HepG2 (cell line): ENCODE measurements around the gene ZDHHC14. TPM values are rescaled to one million over a fixed set of nuclear protein-coding genes. Genes with fewer than 3 reads are reported as not detected.

Source experiments
- ATAC-seq: fragments of 200-7000 bp; cut with Tn5 transposase; 3 replicates; pipeline ENCODE4 v1.9.1; 2020; ENCODE audit warnings: mild to moderate bottlenecking, moderate library complexity
- BruUV-seq: library from RNA; stranded (reverse); fragments of 400-500 nt; replicated peaks from 2 replicates; lab custom pipeline; 2021; lab: Mats Ljungman, UMichigan
- CTCF ChIA-PET: fragments of 300-600 bp; formaldehyde crosslinking; extraction: SDS; loops from one replicate; lab custom pipeline; 2021; ENCODE audit warnings: low total read pairs, inconsistent platforms, low intra/inter-chr PET ratio; lab: Yijun Ruan, JAX
- POLR2A ChIA-PET: fragments of 350-600 bp; sonication (Branson Sonifier 250); formaldehyde crosslinking; loops from one replicate; lab custom pipeline; 2020; ENCODE audit warnings: antibody characterized with exemption, inconsistent platforms; lab: Yijun Ruan, JAX
- DNase-seq: peaks from one replicate; pipeline ENCODE4 v3.0.0-alpha.2; 2015; ENCODE audit warnings: low spot score
- FAIRE-seq: peaks from 3 replicates; lab custom pipeline; 2011; peaks lifted over from hg19 to GRCh38; lab: Jason Lieb, UNC
- H2AFZ ChIP-seq: one replicate; pipeline ENCODE4 v1.6.1; 2011; ENCODE audit warnings: low read length, inconsistent platforms
- H3K27ac ChIP-seq: fragments of 300-600 bp; 3 replicates; pipeline ENCODE4 v1.8.0; 2011; ENCODE audit warnings: mixed run types, mild to moderate bottlenecking, mixed read lengths, low read length, inconsistent platforms; ENCODE audit not compliant: insufficient read depth; ENCODE audit errors: extremely low read length
- H3K27me3 ChIP-seq, 2 experiments: fragments of 200-600 bp in 1 of 2; 2 replicates in 1 of 2; 3 replicates in 1 of 2; pipeline versions ENCODE4 v1.6.0 to v1.8.0; 2011; ENCODE audit warnings: low read length in 2 of 2, mild to moderate bottlenecking in 2 of 2, moderate library complexity in 2 of 2, inconsistent platforms in 1 of 2; ENCODE audit not compliant: insufficient read depth in 2 of 2, control insufficient read depth in 1 of 2
- H3K36me3 ChIP-seq, 2 experiments: fragments of 200-600 bp in 1 of 2; replicated peaks in 1 of 2; 2 replicates in 1 of 2; 3 replicates in 1 of 2; pipeline versions ENCODE4 v1.5.1 to v1.8.0; 2011; ENCODE audit warnings: low read length in 2 of 2, inconsistent platforms in 1 of 2; ENCODE audit not compliant: insufficient read depth in 2 of 2, control insufficient read depth in 1 of 2
- H3K4me1 ChIP-seq: 2 replicates; pipeline ENCODE4 v1.5.1; 2012; ENCODE audit warnings: low read length, inconsistent platforms; ENCODE audit not compliant: insufficient read depth
- H3K4me2 ChIP-seq: 2 replicates; pipeline ENCODE4 v1.6.0; 2011; ENCODE audit warnings: low read depth, low read length, inconsistent platforms
- H3K4me3 ChIP-seq, 3 experiments: fragments of 200-600 bp in 1 of 3; sonication (generic), shearing (Covaris generic) in 1 of 3; replicated peaks in 1 of 3; 2 replicates each; pipeline ENCODE4 v1.5.1; 2011 to 2016; ENCODE audit warnings: low read length in 3 of 3, inconsistent platforms in 2 of 3, low read depth in 2 of 3, mild to moderate bottlenecking in 2 of 3, control low read depth in 1 of 3, mixed read lengths in 1 of 3; ENCODE audit not compliant: insufficient read depth in 1 of 3
- H3K79me2 ChIP-seq: one replicate; pipeline ENCODE4 v1.6.1; 2011; ENCODE audit warnings: low read length, inconsistent platforms; ENCODE audit not compliant: insufficient read depth
- H3K9ac ChIP-seq: 2 replicates; pipeline ENCODE4 v1.6.0; 2011; ENCODE audit warnings: mild to moderate bottlenecking, low read depth, low read length, inconsistent platforms; ENCODE audit not compliant: insufficient read depth
- H3K9me3 ChIP-seq: 2 replicates; pipeline ENCODE4 v1.5.1; 2012; ENCODE audit warnings: mild to moderate bottlenecking, low read length
- H4K20me1 ChIP-seq: 2 replicates; pipeline ENCODE4 v1.6.0; 2011; ENCODE audit warnings: inconsistent platforms, mild to moderate bottlenecking, low read length, moderate library complexity; ENCODE audit not compliant: insufficient read depth
- BRF2 ChIP-seq: sonication (generic); formaldehyde crosslinking; IDR thresholded peaks from 2 replicates; pipeline ENCODE4 v1.8.1; 2022; ENCODE audit warnings: mild to moderate bottlenecking, missing genetic modification reagents
- ELF1 ChIP-seq: sonication (generic); formaldehyde crosslinking; IDR thresholded peaks from 2 replicates; pipeline ENCODE4 v1.4.0; 2020; ENCODE audit warnings: missing genetic modification reagents
- GATAD1 ChIP-seq: IDR thresholded peaks from 2 replicates; pipeline ENCODE4 v1.6.1; 2016; ENCODE audit warnings: missing genetic modification reagents, missing compliant biosample characterization
- HIVEP1 ChIP-seq: sonication (generic); formaldehyde crosslinking; IDR thresholded peaks from 2 replicates; pipeline ENCODE4 v1.4.0; 2020; ENCODE audit warnings: mild to moderate bottlenecking, missing genetic modification reagents
- KLF16 ChIP-seq, 2 experiments: sonication (generic) in 1 of 2; formaldehyde crosslinking in 1 of 2; IDR thresholded peaks; 2 replicates each; pipeline versions ENCODE4 v1.6.1 to v1.8.0; 2016 to 2023; ENCODE audit warnings: missing genetic modification reagents in 2 of 2, missing compliant biosample characterization in 1 of 2
- MAX ChIP-seq: IDR thresholded peaks from 2 replicates; pipeline ENCODE4 v1.6.1; 2012; ENCODE audit warnings: inconsistent platforms
- TRAFD1 ChIP-seq: sonication (generic); formaldehyde crosslinking; IDR thresholded peaks from 2 replicates; pipeline ENCODE4 v1.5.1; 2020; ENCODE audit warnings: missing genetic modification reagents, mild to moderate bottlenecking, borderline replicate concordance
- ZBTB38 ChIP-seq: sonication (generic); formaldehyde crosslinking; IDR thresholded peaks from 2 replicates; pipeline ENCODE4 v1.5.1; 2020; ENCODE audit warnings: mild to moderate bottlenecking, missing genetic modification reagents
- ZNF232 ChIP-seq: sonication (generic); formaldehyde crosslinking; IDR thresholded peaks from 2 replicates; pipeline ENCODE4 v1.4.0; 2020; ENCODE audit warnings: missing genetic modification reagents, borderline replicate concordance
- ZNF446 ChIP-seq: sonication (generic); formaldehyde crosslinking; IDR thresholded peaks from 2 replicates; pipeline ENCODE4 v1.5.0; 2020; ENCODE audit warnings: mild to moderate bottlenecking, missing genetic modification reagents
- ZNF720 ChIP-seq: sonication (generic); formaldehyde crosslinking; IDR thresholded peaks from 2 replicates; pipeline ENCODE4 v1.4.0; 2020; ENCODE audit warnings: missing genetic modification reagents
- WGBS: methylation state at CpG from one replicate; pipeline ENCODE4 v1.1.6; 2017; ENCODE audit warnings: low lambda C conversion rate; 5-methylcytosine and 5-hydroxymethylcytosine counted together
- in situ Hi-C: cut with HindIII; loops from 2 replicates; pipeline ENCODE4 v1.10.0; 2017; ENCODE audit warnings: low pct_unique_long_range_greater_than_20kb; ENCODE audit not compliant: extremely low pct_ligation_motif_present
- intact Hi-C: fragments of 100-400 bp; cut with micrococcal nuclease; formaldehyde crosslinking; loops from one replicate; pipeline ENCODE4 v1.10.0; 2022; ENCODE audit not compliant: unreplicated experiment
- polyA plus RNA-seq, 8 experiments: library from polyadenylated mRNA; depleted of rRNA in 3 of 8; stranded (reverse) in 7 of 8; unstranded in 1 of 8; fragments of >200 nt; fragmentation: Illumina TruSeq in 4 of 8; extraction: Trizol in 4 of 8; gene quantifications; 2 replicates each; pipeline versions ENCODE4 v1.2.1 to v1.2.3, GENCODE V29; 2011 to 2016; ENCODE audit warnings: low read depth in 4 of 8, missing spikeins in 1 of 8, mixed read lengths in 1 of 8; ENCODE audit not compliant: insufficient read depth in 1 of 8
- total RNA-seq, 5 experiments: library from RNA; depleted of rRNA; stranded (reverse); fragments of >200 nt; fragmentation: Illumina TruSeq; extraction: Trizol; gene quantifications; 2 replicates each; pipeline ENCODE4 v1.2.3, GENCODE V29; 2016; ENCODE audit warnings: low read depth in 1 of 5

The ZDHHC14 gene
- total and polyA plus RNA-seq, 2 of the 13 experiments (the other 11 are each of a cell fraction or from before 2014, with no cell fraction given), result 3.7 to 9.5 TPM

- TF ChIP-seq HIVEP1, result no peak
- TF ChIP-seq TRAFD1 (CRISPR knock-in tag), result no peak
- no peak for TF ChIP-seq ZBTB38 (CRISPR knock-in tag)
- TF ChIP-seq BRF2 (CRISPR knock-in tag), result no peak
- TF ChIP-seq KLF16 (CRISPR knock-in tag; IDR thresholded peaks at IDR 0.05), result no peak
- TF ChIP-seq MAX, result no peak
- TF ChIP-seq ZNF720, result no peak
- TF ChIP-seq GATAD1 (CRISPR knock-in tag), result no peak
- no peak for TF ChIP-seq ZNF232 (CRISPR knock-in tag)
These were observed 75.5 kb downstream of the ZDHHC14 start (continued) for GRCh38 chr6:157456524-157456829.

GRCh38 chr6:157457787-157458186, 76.8 kb downstream of the ZDHHC14 start:
- H3K79me2 ChIP-seq, result no peaks in the 10 kb centered on the region
- H3K27me3 ChIP-seq, result no peaks in the 10 kb centered on the region
- H3K9ac ChIP-seq, result no peak overlapping the region
- intact Hi-C loops, result no loop called here
- ATAC-seq (no peak), DNase-seq (no peak), FAIRE-seq (no peak)
- in situ Hi-C loops, result no loop called here
- no peaks in the 10 kb centered on the region for H3K9me3 ChIP-seq
- H3K4me2 ChIP-seq, result no peak overlapping the region
- no TSS peak for BruUV-seq
- H2AFZ ChIP-seq, result no peak overlapping the region
- ChIA-PET POLR2A (no interaction called here), CTCF (no interaction called here)
- no peak overlapping the region for H3K27ac ChIP-seq
- no peaks in the 10 kb centered on the region for H3K36me3 ChIP-seq
- 91% methylated on average over 6 of the region's 6 CpGs for WGBS
- TF ChIP-seq ELF1 (no peak), ZNF446 (CRISPR knock-in tag) (no peak)
- H3K4me3 ChIP-seq, result no peak overlapping the region
- H4K20me1 ChIP-seq, result no peaks in the 10 kb centered on the region
- peaks cover 19% of the 10 kb centered on the region for H3K4me1 ChIP-seq
